OCI-LY3 (cell line): ENCODE data around the gene TMEM50A.
"Not testable (repeated sequence)": the region's sequence is repeated elsewhere in the genome, so short reads cannot be mapped to it uniquely, and the experiment has no call there.

ENCODE experiments used
- CTCF ChIP-seq: fragments of 200-600, 300-600 bp; sonication (generic); IDR thresholded peaks from 2 replicates; pipeline ENCODE4 v1.5.1; 2014; ENCODE audit warnings: antibody characterized with exemption, low read length, low read depth
- EZH2phosphoT487 ChIP-seq: fragments of 200-600 bp; shearing (Covaris generic); IDR thresholded peaks from 2 replicates; pipeline ENCODE4 v1.6.1; 2018; ENCODE audit warnings: antibody characterized with exemption, mixed run types, low read depth

- TF ChIP-seq CTCF, EZH2phosphoT487: not testable (repeated sequence)
These were observed 31.6 kb downstream of the TMEM50A start for GRCh38 chr1:25369691-25370271.
